Mucosa of stomach (tissue), 1 donor: ENCODE data around the gene HLA-DPA1.
"Not testable (repeated sequence)": the region's sequence is repeated elsewhere in the genome, so short reads cannot be mapped to it uniquely, and the experiment has no call there.

ENCODE experiments used
- H3K27me3 ChIP-seq: one replicate; pipeline ENCODE4 v1.7.0; 2013; ENCODE audit warnings: mild to moderate bottlenecking, low read length; ENCODE audit not compliant: control insufficient read depth, insufficient read depth
- H3K36me3 ChIP-seq: one replicate; pipeline ENCODE4 v1.7.0; 2013; ENCODE audit warnings: low read length; ENCODE audit not compliant: control insufficient read depth, insufficient read depth
- H3K4me1 ChIP-seq: one replicate; pipeline ENCODE4 v1.7.0; 2013; ENCODE audit warnings: mild to moderate bottlenecking, low read length; ENCODE audit not compliant: control insufficient read depth, insufficient read depth
- H3K4me3 ChIP-seq: one replicate; pipeline ENCODE4 v1.7.0; 2013; ENCODE audit warnings: low read length
- H3K9ac ChIP-seq: one replicate; pipeline ENCODE4 v1.7.0; 2013; ENCODE audit warnings: mild to moderate bottlenecking, low read length, moderate library complexity
- H3K9me3 ChIP-seq: one replicate; pipeline ENCODE4 v1.7.0; 2013; ENCODE audit warnings: mild to moderate bottlenecking, low read length, moderate library complexity; ENCODE audit not compliant: control insufficient read depth
- donor health status: Pancreatic carcinoma.

The HLA-DPA1 gene

GRCh38 chr6:33072508-33073100, 845 bp downstream of the HLA-DPA1 start:
- Histone ChIP-seq H3K9me3 (no peaks in the 10 kb centered on the region), H3K9ac (no peak overlapping the region), H3K36me3 (no peaks in the 10 kb centered on the region), H3K4me1 (no peaks in the 10 kb centered on the region), H3K4me3 (no peak overlapping the region), H3K27me3 (no peaks in the 10 kb centered on the region)

GRCh38 chr6:33071569-33071968, 1.9 kb downstream of the HLA-DPA1 start:
- no peak overlapping the region for H3K9ac ChIP-seq
- H3K9me3 ChIP-seq: no peaks in the 10 kb centered on the region
- H3K4me3 ChIP-seq: no peak overlapping the region
- no peaks in the 10 kb centered on the region for H3K27me3 ChIP-seq
- H3K4me1 ChIP-seq: no peaks in the 10 kb centered on the region
- H3K36me3 ChIP-seq: no peaks in the 10 kb centered on the region

- H3K27me3 ChIP-seq: no peaks in the 10 kb centered on the region
- H3K4me3 ChIP-seq: no peak overlapping the region
- no peaks in the 10 kb centered on the region for H3K4me1 ChIP-seq
- H3K36me3 ChIP-seq: no peaks in the 10 kb centered on the region
- no peak overlapping the region for H3K9ac ChIP-seq
- no peaks in the 10 kb centered on the region for H3K9me3 ChIP-seq
Observed at GRCh38 chr6:33070909-33071308, 2.5 kb downstream of the HLA-DPA1 start.

- Histone ChIP-seq H3K9ac (no peak overlapping the region), H3K4me3 (no peak overlapping the region), H3K4me1 (no peaks in the 10 kb centered on the region), H3K36me3 (no peaks in the 10 kb centered on the region), H3K9me3 (no peaks in the 10 kb centered on the region), H3K27me3 (no peaks in the 10 kb centered on the region)
Observed at GRCh38 chr6:33069021-33069738, 4.3 kb downstream of the HLA-DPA1 start.

- H3K27me3 ChIP-seq: no peaks in the 10 kb centered on the region
- H3K9ac ChIP-seq: no peak overlapping the region
- no peak overlapping the region for H3K4me3 ChIP-seq
- H3K4me1 ChIP-seq: no peaks in the 10 kb centered on the region
- no peaks in the 10 kb centered on the region for H3K9me3 ChIP-seq
- no peaks in the 10 kb centered on the region for H3K36me3 ChIP-seq
Observed at GRCh38 chr6:33066917-33067521, 6.4 kb downstream of the HLA-DPA1 start.

GRCh38 chr6:33065312-33065711, 8.1 kb downstream of the HLA-DPA1 start:
- Histone ChIP-seq H3K4me3 (no peak overlapping the region), H3K9ac (no peak overlapping the region), H3K27me3 (no peaks in the 10 kb centered on the region), H3K36me3 (no peaks in the 10 kb centered on the region), H3K4me1 (no peaks in the 10 kb centered on the region), H3K9me3 (no peaks in the 10 kb centered on the region)

GRCh38 chr6:33064723-33065122, 8.7 kb downstream of the HLA-DPA1 start:
- no peak overlapping the region for H3K9ac ChIP-seq
- H3K9me3 ChIP-seq: no peaks in the 10 kb centered on the region
- no peaks in the 10 kb centered on the region for H3K4me1 ChIP-seq
- H3K27me3 ChIP-seq: no peaks in the 10 kb centered on the region
- no peaks in the 10 kb centered on the region for H3K36me3 ChIP-seq
- H3K4me3 ChIP-seq: no peak overlapping the region

GRCh38 chr6:33063435-33063834, 10.0 kb downstream of the HLA-DPA1 start:
- not testable (repeated sequence) for H3K9ac ChIP-seq, H3K27me3 ChIP-seq, H3K4me1 ChIP-seq, H3K4me3 ChIP-seq, H3K36me3 ChIP-seq, H3K9me3 ChIP-seq

- Histone ChIP-seq H3K4me1 (no peaks in the 10 kb centered on the region), H3K9ac (no peak overlapping the region), H3K36me3 (no peaks in the 10 kb centered on the region), H3K27me3 (no peaks in the 10 kb centered on the region), H3K9me3 (no peaks in the 10 kb centered on the region), H3K4me3 (no peak overlapping the region)
Observed at GRCh38 chr6:33061987-33062386, 11.5 kb downstream of the HLA-DPA1 start.

GRCh38 chr6:33057222-33058150, 16.0 kb downstream of the HLA-DPA1 start:
- Histone ChIP-seq H3K4me3 (no peak overlapping the region), H3K9ac (no peak overlapping the region), H3K9me3 (no peaks in the 10 kb centered on the region), H3K36me3 (no peaks in the 10 kb centered on the region), H3K27me3 (no peaks in the 10 kb centered on the region), H3K4me1 (no peaks in the 10 kb centered on the region)

- no peaks in the 10 kb centered on the region for H3K4me1 ChIP-seq
- H3K4me3 ChIP-seq: no peak overlapping the region
- no peak overlapping the region for H3K9ac ChIP-seq
- H3K9me3 ChIP-seq: no peaks in the 10 kb centered on the region
- no peaks in the 10 kb centered on the region for H3K36me3 ChIP-seq
- H3K27me3 ChIP-seq: no peaks in the 10 kb centered on the region
Observed at GRCh38 chr6:33053230-33053629, 20.2 kb downstream of the HLA-DPA1 start.

- no peaks in the 10 kb centered on the region for H3K4me1 ChIP-seq
- H3K9ac ChIP-seq: no peak overlapping the region
- H3K27me3 ChIP-seq: no peaks in the 10 kb centered on the region
- no peaks in the 10 kb centered on the region for H3K36me3 ChIP-seq
- no peak overlapping the region for H3K4me3 ChIP-seq
- H3K9me3 ChIP-seq: no peaks in the 10 kb centered on the region
Observed at GRCh38 chr6:33052627-33053026, 20.8 kb downstream of the HLA-DPA1 start.
